ENCODE results near the gene CALM1. TPM values are rescaled to one million over a fixed set of nuclear protein-coding genes. Genes with fewer than 3 reads are reported as not detected.

The CALM1 gene
- total and polyA plus RNA-seq, 7 donors: 404 to 889 (median 722) TPM

- Histone ChIP-seq H3K27ac (no peak overlapping the region), H3K4me1 (peaks cover 0 to 7% (median 0%) of the 10 kb centered on the region in 4 donors), H3K9me3 (no peaks in the 10 kb centered on the region), H3K36me3 (no peaks in the 10 kb centered on the region), H3K27me3 (no peaks in the 10 kb centered on the region), H3K4me3 (no peak overlapping the region)
- intact Hi-C loops (cut with DNase I): no loop called here
- WGBS, 2 donors: 55 to 83% methylated on average over 12 of the region's 12 CpGs
- TF ChIP-seq POLR2AphosphoS5 (IDR thresholded peaks at IDR 0.05) (no peak), CTCF (IDR thresholded peaks at IDR 0.05) (no peak), POLR2A (IDR thresholded peaks at IDR 0.05) (no peak), EP300 (IDR thresholded peaks at IDR 0.05) (no peak)
- peak; percentile 50 for DNase-seq
Measured at GRCh38 chr14:90427848-90428426, 31.1 kb downstream of the CALM1 start.

GRCh38 chr14:90428676-90429075 lies 31.8 kb downstream of the CALM1 start:
- 81 to 96% methylated on average over 2 of the region's 2 CpGs for WGBS, 2 donors
- peak; percentile 20 for DNase-seq
- H3K9me3 ChIP-seq: no peaks in the 10 kb centered on the region
- H3K27ac ChIP-seq: no peak overlapping the region
- H3K36me3 ChIP-seq: no peaks in the 10 kb centered on the region
- H3K27me3 ChIP-seq: no peaks in the 10 kb centered on the region
- H3K4me3 ChIP-seq: no peak overlapping the region
- intact Hi-C loops (cut with DNase I): no loop called here
- peaks cover 0 to 7% (median 0%) of the 10 kb centered on the region in 4 donors for H3K4me1 ChIP-seq
- TF ChIP-seq CTCF (IDR thresholded peaks at IDR 0.05): no peak

GRCh38 chr14:90429236-90429635 lies 32.4 kb downstream of the CALM1 start:
- no peaks in the 10 kb centered on the region for H3K27me3 ChIP-seq
- no peak overlapping the region for H3K27ac ChIP-seq
- H3K4me3 ChIP-seq: no peak overlapping the region
- no peaks in the 10 kb centered on the region for H3K9me3 ChIP-seq
- intact Hi-C loops (cut with DNase I): no loop called here
- H3K4me1 ChIP-seq: peaks cover 0 to 7% (median 0%) of the 10 kb centered on the region in 4 donors
- no peak for DNase-seq
- H3K36me3 ChIP-seq: no peaks in the 10 kb centered on the region
- TF ChIP-seq EP300 (IDR thresholded peaks at IDR 0.05) (no peak), POLR2AphosphoS5 (IDR thresholded peaks at IDR 0.05) (no peak), POLR2A (IDR thresholded peaks at IDR 0.05) (no peak), CTCF (IDR thresholded peaks at IDR 0.05) (no peak)
- 91 to 92% methylated on average over 3 of the region's 3 CpGs for WGBS, 2 donors

- DNase-seq: no peak
- intact Hi-C loops (cut with DNase I): no loop called here
- H3K27me3 ChIP-seq: no peaks in the 10 kb centered on the region
- no peak for TF ChIP-seq EP300 (IDR thresholded peaks at IDR 0.05)
- TF ChIP-seq CTCF (IDR thresholded peaks at IDR 0.05): no peak
- TF ChIP-seq POLR2A (IDR thresholded peaks at IDR 0.05): no peak
- no peak for TF ChIP-seq POLR2AphosphoS5 (IDR thresholded peaks at IDR 0.05)
- H3K4me3 ChIP-seq: no peak overlapping the region
- 80 to 87% methylated on average over 4 of the region's 4 CpGs for WGBS, 2 donors
- H3K36me3 ChIP-seq: no peaks in the 10 kb centered on the region
- H3K9me3 ChIP-seq: no peaks in the 10 kb centered on the region
- H3K4me1 ChIP-seq: peaks cover 0 to 7% (median 0%) of the 10 kb centered on the region in 4 donors
- no peak overlapping the region for H3K27ac ChIP-seq
Measured at GRCh38 chr14:90429754-90430153, 32.9 kb downstream of the CALM1 start.
